Measurements from ENCODE around the gene ZNF547.

Gene ZNF547

GRCh38 chr19:57410877-57411671 lies 47.7 kb downstream of the ZNF547 start, which contains the start of gene ZNF17:
Gene ZNF17 (plus strand): TSS chr19:57411161. CDS start chr19:57413616, 2,455 bp downstream.
- peak; percentile 92 for DNase-seq (ENCODE audit: low read depth)
- H3K4me3 ChIP-seq (ENCODE audit: low read depth, low read length) = peak within 1 kb of the TSS; percentile 89
- peak; percentile 48 for TF ChIP-seq POLR2A (IDR thresholded peaks at IDR 0.05; ENCODE audit: extremely low read depth, insufficient read length)
- TF ChIP-seq MYC (IDR thresholded peaks at IDR 0.05; ENCODE audit: low read depth, low read length) = peak; percentile 38; the same call in 1 of the 2 replicates
- no peak for TF ChIP-seq CTCF (IDR thresholded peaks at IDR 0.05; ENCODE audit: low read depth, low read length)
- TF ChIP-seq MAX (IDR thresholded peaks at IDR 0.05; ENCODE audit: low read depth, low read length) = no peak; the same call in 1 of the 2 replicates

- H3K4me3 ChIP-seq (ENCODE audit: low read depth, low read length) = no peak overlapping the region
- TF ChIP-seq CTCF (IDR thresholded peaks at IDR 0.05; ENCODE audit: low read depth, low read length) (no peak), POLR2A (IDR thresholded peaks at IDR 0.05; ENCODE audit: extremely low read depth, insufficient read length) (no peak), MYC (IDR thresholded peaks at IDR 0.05; ENCODE audit: low read depth, low read length) (no peak), MAX (IDR thresholded peaks at IDR 0.05; ENCODE audit: low read depth, low read length) (no peak)
- no peak for DNase-seq (ENCODE audit: low read depth)
Observed at GRCh38 chr19:57419439-57419838, 56.1 kb downstream of the ZNF547 start.

- DNase-seq (ENCODE audit: low read depth) = no peak
- no peak for TF ChIP-seq CTCF (IDR thresholded peaks at IDR 0.05; ENCODE audit: low read depth, low read length)
- no peak for TF ChIP-seq MAX (IDR thresholded peaks at IDR 0.05; ENCODE audit: low read depth, low read length)
- no peak for TF ChIP-seq POLR2A (IDR thresholded peaks at IDR 0.05; ENCODE audit: extremely low read depth, insufficient read length)
- TF ChIP-seq MYC (IDR thresholded peaks at IDR 0.05; ENCODE audit: low read depth, low read length) = no peak
Observed at GRCh38 chr19:57421037-57421436, 57.7 kb downstream of the ZNF547 start.

More at GRCh38 chr19:57421037-57421436, 57.7 kb downstream of the ZNF547 start:
- H3K4me3 ChIP-seq (ENCODE audit: low read depth, low read length) = no peak overlapping the region
